HEK293 (cell line): ENCODE data around the gene PRDX2.

Experiments
- CTCF ChIA-PET: fragments of 350-600 bp; formaldehyde crosslinking; extraction: SDS; loops from one replicate; lab custom pipeline; 2021; ENCODE audit warnings: antibody characterized with exemption; lab: Yijun Ruan, JAX
- POLR2A ChIA-PET: fragments of 300-600 bp; formaldehyde crosslinking; extraction: SDS; loops from one replicate; lab custom pipeline; 2020; ENCODE audit warnings: antibody characterized with exemption, inconsistent platforms; lab: Yijun Ruan, JAX
- H3K27ac ChIP-seq: fragments of 200-500 bp; sonication (Bioruptor generic); 2 replicates; pipeline ENCODE4 v1.5.1; 2014; ENCODE audit warnings: low read depth, low read length, control low read depth, inconsistent platforms; ENCODE audit errors: extremely low read depth
- H3K36me3 ChIP-seq, 2 experiments: fragments of 200-500 bp in 1 of 2; sonication (Bioruptor generic) in 1 of 2; 1 replicate in 1 of 2; 2 replicates in 1 of 2; pipeline ENCODE4 v1.5.1; 2014 to 2017; ENCODE audit warnings: inconsistent platforms in 2 of 2, low read length in 2 of 2; ENCODE audit not compliant: control insufficient read depth in 2 of 2, insufficient read depth in 1 of 2
- H3K4me1 ChIP-seq: fragments of 200-500 bp; sonication (Bioruptor generic); 2 replicates; pipeline ENCODE4 v1.5.1; 2014; ENCODE audit warnings: mild to moderate bottlenecking, low read length, inconsistent platforms; ENCODE audit not compliant: control insufficient read depth, insufficient read depth
- H3K4me3 ChIP-seq: 2 replicates; pipeline ENCODE4 v1.5.1; 2011; ENCODE audit warnings: low read depth, mild to moderate bottlenecking, control low read depth, low read length, moderate library complexity
- H3K9me3 ChIP-seq: fragments of 200-500 bp; sonication (Bioruptor generic); 2 replicates; pipeline ENCODE4 v1.5.1; 2014; ENCODE audit warnings: low read depth, low read length, inconsistent platforms; ENCODE audit not compliant: control insufficient read depth, insufficient read depth
- EGR2 ChIP-seq: fragments of 450-650 bp; formaldehyde crosslinking; IDR thresholded peaks from 2 replicates; pipeline ENCODE4 v1.5.1; 2016; ENCODE audit warnings: low read depth, missing biosample characterization, missing genetic modification characterization
- GLI4 ChIP-seq: fragments of 450-650 bp; formaldehyde crosslinking; IDR thresholded peaks from 2 replicates; pipeline ENCODE4 v1.5.1; 2016; ENCODE audit warnings: missing biosample characterization, missing genetic modification characterization
- GLIS1 ChIP-seq: fragments of 450-650 bp; formaldehyde crosslinking; IDR thresholded peaks from 2 replicates; pipeline ENCODE4 v1.5.1; 2016; ENCODE audit warnings: missing biosample characterization, missing genetic modification characterization
- KLF8 ChIP-seq: fragments of 450-650 bp; formaldehyde crosslinking; IDR thresholded peaks from 2 replicates; pipeline ENCODE4 v1.5.1; 2016; ENCODE audit warnings: missing biosample characterization, missing genetic modification characterization
- SP7 ChIP-seq: fragments of 450-650 bp; formaldehyde crosslinking; IDR thresholded peaks from 2 replicates; pipeline ENCODE4 v1.5.1; 2016; ENCODE audit warnings: missing biosample characterization, missing genetic modification characterization
- ZFP37 ChIP-seq: fragments of 450-650 bp; formaldehyde crosslinking; IDR thresholded peaks from 2 replicates; pipeline ENCODE4 v1.5.1; 2016; ENCODE audit warnings: missing biosample characterization, missing genetic modification characterization
- ZNF121 ChIP-seq: fragments of 450-650 bp; formaldehyde crosslinking; IDR thresholded peaks from 2 replicates; pipeline ENCODE4 v1.5.1; 2016; ENCODE audit warnings: missing biosample characterization, missing genetic modification characterization
- ZNF138 ChIP-seq: fragments of 450-650 bp; formaldehyde crosslinking; IDR thresholded peaks from 2 replicates; pipeline ENCODE4 v1.5.1; 2016; ENCODE audit warnings: missing biosample characterization, missing genetic modification characterization, borderline replicate concordance
- ZNF157 ChIP-seq: fragments of 450-650 bp; formaldehyde crosslinking; IDR thresholded peaks from 2 replicates; pipeline ENCODE4 v1.5.1; 2016; ENCODE audit warnings: missing biosample characterization, missing genetic modification characterization
- ZNF174 ChIP-seq: fragments of 450-650 bp; formaldehyde crosslinking; IDR thresholded peaks from 2 replicates; pipeline ENCODE4 v1.5.0; 2017; ENCODE audit warnings: missing biosample characterization, mild to moderate bottlenecking, missing genetic modification characterization
- ZNF211 ChIP-seq: fragments of 450-650 bp; formaldehyde crosslinking; IDR thresholded peaks from 2 replicates; pipeline ENCODE4 v1.5.1; 2016; ENCODE audit warnings: low read depth, missing biosample characterization, missing genetic modification characterization
- ZNF302 ChIP-seq: fragments of 450-650 bp; formaldehyde crosslinking; IDR thresholded peaks from 2 replicates; pipeline ENCODE4 v1.5.1; 2016; ENCODE audit warnings: missing biosample characterization, missing genetic modification characterization, low read depth
- ZNF341 ChIP-seq: fragments of 450-650 bp; formaldehyde crosslinking; IDR thresholded peaks from 2 replicates; pipeline ENCODE4; 2016; ENCODE audit warnings: low read depth, missing biosample characterization, missing genetic modification characterization
- ZNF366 ChIP-seq: fragments of 450-650 bp; formaldehyde crosslinking; conservative IDR thresholded peaks from 2 replicates; pipeline ENCODE4 v1.5.1; 2016; ENCODE audit warnings: missing biosample characterization, missing genetic modification characterization
- ZNF37A ChIP-seq: fragments of 450-650 bp; IDR thresholded peaks from 2 replicates; pipeline ENCODE4 v1.5.1; 2018; ENCODE audit warnings: missing biosample characterization, missing genetic modification characterization
- ZNF394 ChIP-seq: fragments of 450-650 bp; formaldehyde crosslinking; IDR thresholded peaks from 2 replicates; pipeline ENCODE4 v1.5.1; 2016; ENCODE audit warnings: missing biosample characterization, missing genetic modification characterization, mild to moderate bottlenecking, moderate library complexity, borderline replicate concordance
- ZNF521 ChIP-seq: fragments of 450-650 bp; formaldehyde crosslinking; IDR thresholded peaks from 2 replicates; pipeline ENCODE4 v1.5.1; 2017; ENCODE audit warnings: missing biosample characterization, mild to moderate bottlenecking, missing genetic modification characterization
- ZNF558 ChIP-seq: fragments of 450-650 bp; formaldehyde crosslinking; IDR thresholded peaks from 2 replicates; pipeline ENCODE4 v1.5.1; 2016; ENCODE audit warnings: missing biosample characterization, missing genetic modification characterization
- ZNF585B ChIP-seq: fragments of 450-650 bp; formaldehyde crosslinking; IDR thresholded peaks from 2 replicates; pipeline ENCODE4 v1.5.1; 2016; ENCODE audit warnings: missing biosample characterization, missing genetic modification characterization
- ZNF660 ChIP-seq: fragments of 450-650 bp; IDR thresholded peaks from 2 replicates; pipeline ENCODE4 v1.5.1; 2018; ENCODE audit warnings: missing biosample characterization, mild to moderate bottlenecking, missing genetic modification characterization
- ZNF701 ChIP-seq: fragments of 450-650 bp; formaldehyde crosslinking; IDR thresholded peaks from 2 replicates; pipeline ENCODE4 v1.5.1; 2016; ENCODE audit warnings: missing biosample characterization, missing genetic modification characterization
- ZNF76 ChIP-seq: fragments of 450-650 bp; formaldehyde crosslinking; IDR thresholded peaks from 2 replicates; pipeline ENCODE4; 2016; ENCODE audit warnings: low read depth, missing biosample characterization, missing genetic modification characterization, borderline replicate concordance
- ZNF785 ChIP-seq: fragments of 450-650 bp; formaldehyde crosslinking; IDR thresholded peaks from 2 replicates; pipeline ENCODE4 v1.5.1; 2016; ENCODE audit warnings: missing biosample characterization, missing genetic modification characterization
- ZSCAN23 ChIP-seq: fragments of 450-650 bp; formaldehyde crosslinking; IDR thresholded peaks from 2 replicates; pipeline ENCODE4 v1.5.1; 2016; ENCODE audit warnings: missing biosample characterization, missing genetic modification characterization
- TF ChIP-seq, protein P1 (sequence below): fragments of 450-650 bp; formaldehyde crosslinking; IDR thresholded peaks from 2 replicates; pipeline ENCODE4 v1.5.1; 2016; ENCODE audit warnings: missing biosample characterization, missing genetic modification characterization
- TF ChIP-seq, protein P2 (sequence below): fragments of 450-650 bp; formaldehyde crosslinking; optimal IDR thresholded peaks from 2 replicates; pipeline ENCODE3; 2016; ENCODE audit warnings: missing biosample characterization, mild to moderate bottlenecking, missing genetic modification characterization
- TF ChIP-seq, protein P3 (sequence below): sonication (generic); formaldehyde crosslinking; IDR thresholded peaks from 2 replicates; pipeline ENCODE4 v1.8.1; 2022; ENCODE audit warnings: mild to moderate bottlenecking, moderate library complexity, missing genetic modification reagents
- TF ChIP-seq, protein P4 (sequence below): fragments of 450-650 bp; formaldehyde crosslinking; IDR thresholded peaks from 2 replicates; pipeline ENCODE4 v1.5.1; 2016; ENCODE audit warnings: missing biosample characterization, missing genetic modification characterization

Gene PRDX2

DNA sequence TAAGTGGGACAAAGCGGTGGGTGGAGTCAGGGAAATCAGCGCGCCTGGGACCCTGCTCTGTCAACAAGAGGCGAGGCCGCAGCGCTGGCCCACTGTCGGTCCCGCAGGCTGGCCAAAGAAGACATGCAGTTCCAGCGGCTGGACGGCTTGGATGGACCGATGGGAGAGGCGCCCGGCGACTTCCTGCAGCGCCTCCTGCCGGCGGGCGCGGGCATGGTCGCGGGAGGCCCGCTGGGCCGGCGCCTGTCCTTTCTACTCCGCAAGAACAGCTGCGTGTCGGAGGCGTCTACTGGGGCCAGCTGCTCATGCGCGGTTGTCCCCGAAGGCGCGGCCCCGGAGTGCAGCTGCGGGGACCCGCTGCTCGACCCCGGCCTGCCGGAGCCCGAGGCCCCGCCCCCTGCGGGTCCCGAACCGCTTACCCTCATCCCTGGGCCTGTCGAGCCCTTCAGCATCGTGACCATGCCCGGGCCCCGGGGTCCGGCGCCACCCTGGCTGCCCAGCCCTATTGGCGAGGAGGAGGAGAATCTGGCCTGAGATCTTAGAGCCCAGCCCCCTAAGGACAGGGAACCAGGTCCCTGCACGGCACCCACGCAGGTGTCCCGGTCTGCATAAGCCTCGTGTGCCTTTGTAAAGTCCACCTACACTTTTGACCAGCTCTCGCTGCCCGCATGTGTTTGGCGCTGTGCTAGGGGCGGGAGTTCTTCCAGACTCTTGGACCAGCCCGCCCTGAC is 43.9 kb downstream of the PRDX2 start (continued):
- no peak; the same call in 1 of the 2 replicates for TF ChIP-seq ZNF660 (tag by site-specific recombination)
- TF ChIP-seq, protein P1, sequence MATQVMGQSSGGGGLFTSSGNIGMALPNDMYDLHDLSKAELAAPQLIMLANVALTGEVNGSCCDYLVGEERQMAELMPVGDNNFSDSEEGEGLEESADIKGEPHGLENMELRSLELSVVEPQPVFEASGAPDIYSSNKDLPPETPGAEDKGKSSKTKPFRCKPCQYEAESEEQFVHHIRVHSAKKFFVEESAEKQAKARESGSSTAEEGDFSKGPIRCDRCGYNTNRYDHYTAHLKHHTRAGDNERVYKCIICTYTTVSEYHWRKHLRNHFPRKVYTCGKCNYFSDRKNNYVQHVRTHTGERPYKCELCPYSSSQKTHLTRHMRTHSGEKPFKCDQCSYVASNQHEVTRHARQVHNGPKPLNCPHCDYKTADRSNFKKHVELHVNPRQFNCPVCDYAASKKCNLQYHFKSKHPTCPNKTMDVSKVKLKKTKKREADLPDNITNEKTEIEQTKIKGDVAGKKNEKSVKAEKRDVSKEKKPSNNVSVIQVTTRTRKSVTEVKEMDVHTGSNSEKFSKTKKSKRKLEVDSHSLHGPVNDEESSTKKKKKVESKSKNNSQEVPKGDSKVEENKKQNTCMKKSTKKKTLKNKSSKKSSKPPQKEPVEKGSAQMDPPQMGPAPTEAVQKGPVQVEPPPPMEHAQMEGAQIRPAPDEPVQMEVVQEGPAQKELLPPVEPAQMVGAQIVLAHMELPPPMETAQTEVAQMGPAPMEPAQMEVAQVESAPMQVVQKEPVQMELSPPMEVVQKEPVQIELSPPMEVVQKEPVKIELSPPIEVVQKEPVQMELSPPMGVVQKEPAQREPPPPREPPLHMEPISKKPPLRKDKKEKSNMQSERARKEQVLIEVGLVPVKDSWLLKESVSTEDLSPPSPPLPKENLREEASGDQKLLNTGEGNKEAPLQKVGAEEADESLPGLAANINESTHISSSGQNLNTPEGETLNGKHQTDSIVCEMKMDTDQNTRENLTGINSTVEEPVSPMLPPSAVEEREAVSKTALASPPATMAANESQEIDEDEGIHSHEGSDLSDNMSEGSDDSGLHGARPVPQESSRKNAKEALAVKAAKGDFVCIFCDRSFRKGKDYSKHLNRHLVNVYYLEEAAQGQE (tag by site-specific recombination): peak; percentile 32; the same call in 1 of the 2 replicates
- no peak for TF ChIP-seq ZNF157
- TF ChIP-seq ZNF37A: no peak
- no peak for TF ChIP-seq EGR2 (tag by site-specific recombination)
- no peak for TF ChIP-seq ZFP37 (tag by site-specific recombination)
- no peak for TF ChIP-seq ZNF558
- TF ChIP-seq ZNF76: peak; percentile 42; the same call in 1 of the 2 replicates
- no peak for TF ChIP-seq ZNF174 (tag by site-specific recombination)
- TF ChIP-seq GLIS1 (tag by site-specific recombination): no peak
- peak; percentile 63 for TF ChIP-seq ZNF366 (tag by site-specific recombination)
- no peak for TF ChIP-seq ZSCAN23 (tag by site-specific recombination)
- TF ChIP-seq ZNF302: no peak
- TF ChIP-seq KLF8 (tag by site-specific recombination): no peak
- no peak for TF ChIP-seq ZNF521
- TF ChIP-seq, protein P2, sequence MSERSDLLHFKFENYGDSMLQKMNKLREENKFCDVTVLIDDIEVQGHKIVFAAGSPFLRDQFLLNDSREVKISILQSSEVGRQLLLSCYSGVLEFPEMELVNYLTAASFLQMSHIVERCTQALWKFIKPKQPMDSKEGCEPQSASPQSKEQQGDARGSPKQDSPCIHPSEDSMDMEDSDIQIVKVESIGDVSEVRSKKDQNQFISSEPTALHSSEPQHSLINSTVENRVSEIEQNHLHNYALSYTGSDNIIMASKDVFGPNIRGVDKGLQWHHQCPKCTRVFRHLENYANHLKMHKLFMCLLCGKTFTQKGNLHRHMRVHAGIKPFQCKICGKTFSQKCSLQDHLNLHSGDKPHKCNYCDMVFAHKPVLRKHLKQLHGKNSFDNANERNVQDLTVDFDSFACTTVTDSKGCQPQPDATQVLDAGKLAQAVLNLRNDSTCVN (tag by site-specific recombination): peak; percentile 93
- TF ChIP-seq ZNF341: peak; percentile 48
- no peak for TF ChIP-seq ZNF211 (tag by site-specific recombination)
- no peak for TF ChIP-seq ZNF394 (tag by site-specific recombination)
- TF ChIP-seq ZNF701 (tag by site-specific recombination): no peak

DNA sequence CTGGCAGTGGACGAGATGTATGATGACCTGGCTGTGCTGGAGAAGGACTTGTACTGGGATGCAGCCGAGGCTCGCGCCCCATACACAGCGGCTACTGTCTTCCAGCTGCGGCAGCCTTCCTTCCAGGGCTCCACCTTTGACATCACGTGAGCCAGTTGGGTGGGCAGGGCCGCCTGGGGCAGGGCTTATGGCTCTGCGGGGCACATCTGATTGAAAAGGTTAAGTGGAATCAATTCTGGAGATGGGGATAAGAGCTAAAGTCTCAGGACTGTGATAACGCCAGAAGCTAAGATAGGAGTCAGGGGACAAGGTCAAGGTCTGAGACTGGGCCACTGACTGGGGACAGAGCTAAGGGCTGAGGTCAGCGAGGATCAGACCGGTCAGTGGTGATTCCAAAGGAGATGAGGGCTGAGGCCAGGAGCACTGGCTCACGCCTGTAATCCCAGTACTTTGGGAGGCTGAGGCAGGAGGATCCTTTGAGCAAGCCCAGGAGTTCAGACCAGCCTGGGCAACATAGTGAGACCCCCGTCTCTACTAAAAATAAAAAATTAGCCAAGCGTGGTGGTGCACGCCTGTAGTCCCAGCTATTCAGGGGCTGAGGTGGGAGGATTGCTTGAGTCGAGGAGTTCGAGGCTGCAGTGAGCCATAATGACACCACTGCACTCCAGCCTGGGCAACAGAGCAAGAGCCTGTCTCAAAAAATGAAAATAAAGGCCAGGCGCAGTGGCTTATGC is 45.3 kb downstream of the PRDX2 start:
- TF ChIP-seq, protein P3, sequence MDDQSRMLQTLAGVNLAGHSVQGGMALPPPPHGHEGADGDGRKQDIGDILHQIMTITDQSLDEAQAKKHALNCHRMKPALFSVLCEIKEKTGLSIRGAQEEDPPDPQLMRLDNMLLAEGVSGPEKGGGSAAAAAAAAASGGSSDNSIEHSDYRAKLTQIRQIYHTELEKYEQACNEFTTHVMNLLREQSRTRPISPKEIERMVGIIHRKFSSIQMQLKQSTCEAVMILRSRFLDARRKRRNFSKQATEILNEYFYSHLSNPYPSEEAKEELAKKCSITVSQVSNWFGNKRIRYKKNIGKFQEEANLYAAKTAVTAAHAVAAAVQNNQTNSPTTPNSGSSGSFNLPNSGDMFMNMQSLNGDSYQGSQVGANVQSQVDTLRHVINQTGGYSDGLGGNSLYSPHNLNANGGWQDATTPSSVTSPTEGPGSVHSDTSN (CRISPR knock-in tag): no peak
- TF ChIP-seq ZNF585B (no peak), ZNF785 (tag by site-specific recombination) (no peak), ZNF138 (tag by site-specific recombination) (no peak), GLI4 (tag by site-specific recombination) (no peak), SP7 (no peak), ZNF121 (tag by site-specific recombination) (peak; percentile 81)
- TF ChIP-seq, protein P4, sequence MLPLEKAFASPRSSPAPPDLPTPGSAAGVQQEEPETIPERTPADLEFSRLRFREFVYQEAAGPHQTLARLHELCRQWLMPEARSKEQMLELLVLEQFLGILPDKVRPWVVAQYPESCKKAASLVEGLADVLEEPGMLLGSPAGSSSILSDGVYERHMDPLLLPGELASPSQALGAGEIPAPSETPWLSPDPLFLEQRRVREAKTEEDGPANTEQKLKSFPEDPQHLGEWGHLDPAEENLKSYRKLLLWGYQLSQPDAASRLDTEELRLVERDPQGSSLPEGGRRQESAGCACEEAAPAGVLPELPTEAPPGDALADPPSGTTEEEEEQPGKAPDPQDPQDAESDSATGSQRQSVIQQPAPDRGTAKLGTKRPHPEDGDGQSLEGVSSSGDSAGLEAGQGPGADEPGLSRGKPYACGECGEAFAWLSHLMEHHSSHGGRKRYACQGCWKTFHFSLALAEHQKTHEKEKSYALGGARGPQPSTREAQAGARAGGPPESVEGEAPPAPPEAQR (tag by site-specific recombination): no peak
- ChIA-PET CTCF (interaction anchor here (0.7 to 14.1 kb wide), 5 partner anchors 10 to 43 kb away, joined by 3 to 386 read pairs (median 16); partner anchors contain the start of genes GET3, JUNB, PRDX2 and RNASEH2A), POLR2A (interaction anchor here (1.2 kb wide), 1 partner anchor 35 kb away, joined by 3 read pairs; the partner anchor contains the start of gene JUNB)
- H3K27ac ChIP-seq: no peak overlapping the region
- no peaks in the 10 kb centered on the region for H3K9me3 ChIP-seq
- no peaks in the 10 kb centered on the region for H3K36me3 ChIP-seq
- H3K4me3 ChIP-seq: no peak overlapping the region
- no peaks in the 10 kb centered on the region for H3K4me1 ChIP-seq
